ENCODE results near the gene EXOC3L4.

EXOC3L4 gene

DNA sequence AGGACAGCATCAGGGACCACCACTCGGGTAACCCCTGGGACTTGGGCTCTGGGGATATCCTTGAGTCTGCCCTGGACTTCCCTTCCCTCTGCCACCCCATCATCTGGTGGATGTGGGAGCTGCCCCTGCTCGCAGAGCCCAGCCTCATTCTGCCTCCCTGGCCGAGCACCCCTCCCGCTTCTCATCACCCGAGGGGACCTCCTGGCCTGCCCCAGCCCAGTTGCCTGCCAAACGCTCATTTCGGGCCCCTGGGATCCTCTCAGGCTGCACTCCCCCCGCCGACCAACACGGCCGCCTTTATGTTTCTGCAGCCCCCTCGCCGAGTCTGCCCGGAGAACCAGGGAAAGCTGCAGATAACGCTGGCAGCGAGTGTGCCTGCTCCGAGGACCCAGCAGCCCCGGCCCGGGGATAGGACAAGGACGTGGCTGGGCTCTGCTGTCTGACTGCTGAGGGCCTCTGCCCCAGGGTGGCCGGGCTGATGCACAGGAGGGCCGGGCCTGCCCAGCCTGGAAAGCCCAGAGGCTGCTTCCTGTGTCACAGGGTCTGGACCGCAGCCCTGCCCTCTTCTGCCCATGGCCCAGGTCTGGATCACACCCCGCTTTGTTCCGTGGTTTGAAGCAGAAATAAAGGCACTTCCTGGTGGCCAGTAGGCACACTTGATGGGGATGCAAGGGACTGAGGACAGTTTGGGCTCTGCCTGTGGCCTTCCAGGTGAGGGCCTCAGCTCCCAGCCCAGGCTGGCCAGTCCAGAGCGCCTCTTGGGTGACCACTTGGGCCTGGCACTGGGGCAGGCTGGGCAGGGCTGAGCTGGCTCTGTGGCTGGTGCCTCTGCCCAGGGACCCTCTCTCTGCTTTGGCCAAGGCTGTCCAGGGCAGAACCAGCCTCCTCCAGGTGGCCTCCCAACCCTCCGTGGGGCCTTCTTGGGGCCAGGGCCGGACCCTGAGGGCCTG lies 4.9 kb upstream of the EXOC3L4 start:
- Histone ChIP-seq H3K36me3 (replicated peaks; ENCODE audit: low read depth, low read length) (no peaks in the 10 kb centered on the region), H4K20me1 (ENCODE audit: insufficient read depth, low read length) (no peaks in the 10 kb centered on the region), H3K4me3 (ENCODE audit: low read length) (no peak overlapping the region), H3K4me1 (ENCODE audit: low read length) (peaks cover 14% of the 10 kb centered on the region), H3K79me2 (ENCODE audit: low read length) (no peaks in the 10 kb centered on the region), H3K9ac (ENCODE audit: low read length) (no peak overlapping the region), H3K27ac (ENCODE audit: low read length) (no peak overlapping the region), H3K9me3 (ENCODE audit: insufficient read depth, low read length) (no peaks in the 10 kb centered on the region), H3K4me2 (ENCODE audit: low read length) (no peak overlapping the region), H2AFZ (ENCODE audit: low read depth, low read length) (no peak overlapping the region), H3K27me3 (ENCODE audit: low read depth, low read length) (no peaks in the 10 kb centered on the region)
- no peak for TF ChIP-seq EZH2phosphoT487 (IDR thresholded peaks at IDR 0.05; ENCODE audit: low read depth)
- no peak for TF ChIP-seq CTCF (IDR thresholded peaks at IDR 0.05; ENCODE audit: low read depth, low read length)

DNA sequence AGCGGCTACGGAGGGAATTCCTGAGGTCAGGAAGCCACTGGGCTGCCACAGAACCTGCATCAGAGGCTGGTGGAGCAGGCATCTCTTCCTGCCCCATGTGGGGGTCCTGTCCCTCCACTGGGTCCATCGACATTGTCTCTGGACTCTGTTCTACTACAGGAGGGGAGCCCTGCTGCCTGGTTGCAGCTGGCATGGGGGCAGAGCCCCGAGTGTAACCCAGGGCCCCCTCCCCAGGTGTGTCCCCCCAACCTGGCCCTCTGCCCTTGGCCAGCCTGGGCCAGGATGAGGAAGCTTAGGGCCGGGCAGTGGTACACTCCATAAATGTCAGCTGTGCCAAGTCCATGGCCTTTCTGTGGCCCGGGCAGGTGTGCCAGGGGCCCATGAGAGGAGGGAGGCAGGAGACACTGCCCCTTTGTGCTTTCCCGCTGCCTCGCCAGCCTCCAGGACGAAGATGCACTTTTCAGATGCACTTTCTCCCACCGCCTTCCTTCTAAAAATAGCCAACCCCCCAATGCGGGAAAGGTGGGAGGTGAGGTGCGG lies 4.0 kb upstream of the EXOC3L4 start:
- H2AFZ ChIP-seq (ENCODE audit: low read depth, low read length): peak overlapping the region; percentile 84; the same call in 1 of the 2 replicates
- H3K27ac ChIP-seq (ENCODE audit: low read length): no peak overlapping the region
- no peaks in the 10 kb centered on the region for H3K36me3 ChIP-seq (replicated peaks; ENCODE audit: low read depth, low read length)
- H3K4me2 ChIP-seq (ENCODE audit: low read length): peak overlapping the region; percentile 83
- H3K9ac ChIP-seq (ENCODE audit: low read length): no peak overlapping the region
- H4K20me1 ChIP-seq (ENCODE audit: insufficient read depth, low read length): no peaks in the 10 kb centered on the region
- no peaks in the 10 kb centered on the region for H3K79me2 ChIP-seq (ENCODE audit: low read length)
- no peaks in the 10 kb centered on the region for H3K27me3 ChIP-seq (ENCODE audit: low read depth, low read length)
- H3K9me3 ChIP-seq (ENCODE audit: insufficient read depth, low read length): no peaks in the 10 kb centered on the region
- peaks cover 14% of the 10 kb centered on the region for H3K4me1 ChIP-seq (ENCODE audit: low read length)
- H3K4me3 ChIP-seq (ENCODE audit: low read length): peak overlapping the region; percentile 81; the same call in 1 of the 2 replicates
- no peak for TF ChIP-seq EZH2phosphoT487 (IDR thresholded peaks at IDR 0.05; ENCODE audit: low read depth)
- TF ChIP-seq CTCF (IDR thresholded peaks at IDR 0.05; ENCODE audit: low read depth, low read length): no peak

- H3K9me3 ChIP-seq (ENCODE audit: insufficient read depth, low read length): no peaks in the 10 kb centered on the region
- H3K79me2 ChIP-seq (ENCODE audit: low read length): no peaks in the 10 kb centered on the region
- H3K4me3 ChIP-seq (ENCODE audit: low read length): peak overlapping the region; percentile 81
- no peak overlapping the region for H3K27ac ChIP-seq (ENCODE audit: low read length)
- H3K36me3 ChIP-seq (replicated peaks; ENCODE audit: low read depth, low read length): no peaks in the 10 kb centered on the region
- peaks cover 14% of the 10 kb centered on the region for H3K4me1 ChIP-seq (ENCODE audit: low read length)
- peak overlapping the region; percentile 84 for H2AFZ ChIP-seq (ENCODE audit: low read depth, low read length)
- H3K9ac ChIP-seq (ENCODE audit: low read length): peak overlapping the region; percentile 68
- TF ChIP-seq EZH2phosphoT487 (IDR thresholded peaks at IDR 0.05; ENCODE audit: low read depth): no peak
- TF ChIP-seq CTCF (IDR thresholded peaks at IDR 0.05; ENCODE audit: low read depth, low read length): peak; percentile 58
- H3K27me3 ChIP-seq (ENCODE audit: low read depth, low read length): no peaks in the 10 kb centered on the region
- H4K20me1 ChIP-seq (ENCODE audit: insufficient read depth, low read length): no peaks in the 10 kb centered on the region
- peak overlapping the region; percentile 83 for H3K4me2 ChIP-seq (ENCODE audit: low read length)
These were observed 3.3 kb upstream of the EXOC3L4 start for GRCh38 chr14:103091041-103091882.

GRCh38 chr14:103091883-103092222 lies 2.7 kb upstream of the EXOC3L4 start:
- H3K27ac ChIP-seq (ENCODE audit: low read length): no peak overlapping the region

More at GRCh38 chr14:103091883-103092222, 2.7 kb upstream of the EXOC3L4 start:
- H2AFZ ChIP-seq (ENCODE audit: low read depth, low read length): peak overlapping the region; percentile 84
- H3K9me3 ChIP-seq (ENCODE audit: insufficient read depth, low read length): no peaks in the 10 kb centered on the region
- H3K4me2 ChIP-seq (ENCODE audit: low read length): peak overlapping the region; percentile 83
- H3K36me3 ChIP-seq (replicated peaks; ENCODE audit: low read depth, low read length): no peaks in the 10 kb centered on the region
- H3K27me3 ChIP-seq (ENCODE audit: low read depth, low read length): no peaks in the 10 kb centered on the region
- H3K9ac ChIP-seq (ENCODE audit: low read length): peak overlapping the region; percentile 68
- no peaks in the 10 kb centered on the region for H4K20me1 ChIP-seq (ENCODE audit: insufficient read depth, low read length)
- H3K79me2 ChIP-seq (ENCODE audit: low read length): no peaks in the 10 kb centered on the region
- peak overlapping the region; percentile 81 for H3K4me3 ChIP-seq (ENCODE audit: low read length)
- TF ChIP-seq CTCF (IDR thresholded peaks at IDR 0.05; ENCODE audit: low read depth, low read length) (peak; percentile 32; the same call in 1 of the 2 replicates), EZH2phosphoT487 (IDR thresholded peaks at IDR 0.05; ENCODE audit: low read depth) (no peak)
- H3K4me1 ChIP-seq (ENCODE audit: low read length): peaks cover 14% of the 10 kb centered on the region

All from OCI-LY3 (cell line).